A549 (cell line): Measurements from ENCODE around the gene TNS3.

Experiments used
- EP300 ChIP-seq, 2 experiments: fragments of >200 bp; sonication (Bioruptor Twin); formaldehyde crosslinking; IDR thresholded peaks; 2 replicates in 1 of 2; 3 replicates in 1 of 2; pipeline ENCODE4 v1.6.1; 2016 to 2017
- ESRRA ChIP-seq: fragments of 150-350 bp; IDR thresholded peaks from 2 replicates; pipeline ENCODE4 v1.6.1; 2014; ENCODE audit warnings: mild to moderate bottlenecking, low read length, borderline replicate concordance
- JUN ChIP-seq, 2 experiments: fragments of >200 bp; sonication (Bioruptor Twin); formaldehyde crosslinking; IDR thresholded peaks; 2 replicates in 1 of 2; 3 replicates in 1 of 2; pipeline ENCODE4 v1.6.1; 2016 to 2017
- MAFK ChIP-seq: fragments of 450-650 bp; IDR thresholded peaks from 2 replicates; pipeline ENCODE4 v1.6.1; 2014; ENCODE audit not compliant: partially characterized antibody
- POLR2A ChIP-seq: IDR thresholded peaks from 2 replicates; pipeline ENCODE4 v1.6.1; 2012; ENCODE audit warnings: mild to moderate bottlenecking, low read length
- TP53 ChIP-seq: fragments of 250-450 bp; sonication (Bioruptor Pico); IDR thresholded peaks from 2 replicates; pipeline ENCODE4 v1.5.0; 2021; ENCODE audit warnings: mild to moderate bottlenecking, moderate library complexity
- TF ChIP-seq, protein P1 (sequence below): fragments of >200 bp; sonication (Bioruptor Twin); formaldehyde crosslinking; IDR thresholded peaks from 3 replicates; pipeline ENCODE4 v1.5.1; 2016
- TF ChIP-seq, protein P2 (sequence below): fragments of 150-350 bp; IDR thresholded peaks from 2 replicates; pipeline ENCODE4 v1.6.1; 2014; ENCODE audit warnings: low read depth, mild to moderate bottlenecking, low read length

DNA sequence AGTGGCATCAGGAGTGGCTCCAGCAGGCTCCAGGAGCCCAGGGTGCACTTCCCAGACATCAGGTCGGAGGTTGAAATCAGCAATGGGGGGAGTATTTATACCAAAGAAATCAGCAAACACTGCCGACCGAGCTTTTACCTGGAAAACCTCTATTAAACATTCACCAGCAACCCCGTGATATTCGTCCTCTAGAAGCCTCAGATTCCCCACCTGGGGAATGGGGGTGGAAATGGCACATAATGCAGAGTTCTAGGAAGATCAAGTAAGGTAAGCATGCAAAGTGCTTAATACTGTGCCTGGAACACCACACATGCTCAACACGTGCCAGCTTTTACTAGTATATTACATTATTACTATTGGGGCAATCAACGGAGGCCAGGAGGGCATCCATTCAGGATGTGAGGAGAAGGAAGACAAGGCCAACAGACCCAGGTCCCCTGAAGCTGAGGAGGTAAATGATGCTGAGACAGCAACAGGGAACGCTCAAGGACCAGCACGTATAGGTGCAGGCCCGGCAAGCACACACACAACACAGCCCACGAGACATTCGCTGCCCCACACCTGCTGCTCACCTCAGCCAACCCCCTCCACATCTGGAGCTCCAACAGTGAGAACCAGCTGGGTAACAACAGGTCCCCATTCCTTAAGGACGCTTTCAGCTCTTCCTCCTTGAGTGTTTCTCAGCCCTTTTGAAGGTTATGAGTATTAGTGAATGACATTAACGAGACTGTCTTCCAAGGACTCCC, 125.5 kb downstream of the TNS3 start:
- TF ChIP-seq TP53 (CRISPR knock-in tag) (no peak), JUN (IDR thresholded peaks at IDR 0.05) (no peak), ESRRA (no peak), EP300 (IDR thresholded peaks at IDR 0.05) (no peak), MAFK (no peak), POLR2A (no peak)
- TF ChIP-seq, protein P1, sequence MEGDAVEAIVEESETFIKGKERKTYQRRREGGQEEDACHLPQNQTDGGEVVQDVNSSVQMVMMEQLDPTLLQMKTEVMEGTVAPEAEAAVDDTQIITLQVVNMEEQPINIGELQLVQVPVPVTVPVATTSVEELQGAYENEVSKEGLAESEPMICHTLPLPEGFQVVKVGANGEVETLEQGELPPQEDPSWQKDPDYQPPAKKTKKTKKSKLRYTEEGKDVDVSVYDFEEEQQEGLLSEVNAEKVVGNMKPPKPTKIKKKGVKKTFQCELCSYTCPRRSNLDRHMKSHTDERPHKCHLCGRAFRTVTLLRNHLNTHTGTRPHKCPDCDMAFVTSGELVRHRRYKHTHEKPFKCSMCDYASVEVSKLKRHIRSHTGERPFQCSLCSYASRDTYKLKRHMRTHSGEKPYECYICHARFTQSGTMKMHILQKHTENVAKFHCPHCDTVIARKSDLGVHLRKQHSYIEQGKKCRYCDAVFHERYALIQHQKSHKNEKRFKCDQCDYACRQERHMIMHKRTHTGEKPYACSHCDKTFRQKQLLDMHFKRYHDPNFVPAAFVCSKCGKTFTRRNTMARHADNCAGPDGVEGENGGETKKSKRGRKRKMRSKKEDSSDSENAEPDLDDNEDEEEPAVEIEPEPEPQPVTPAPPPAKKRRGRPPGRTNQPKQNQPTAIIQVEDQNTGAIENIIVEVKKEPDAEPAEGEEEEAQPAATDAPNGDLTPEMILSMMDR, result no peak
- TF ChIP-seq, protein P2, sequence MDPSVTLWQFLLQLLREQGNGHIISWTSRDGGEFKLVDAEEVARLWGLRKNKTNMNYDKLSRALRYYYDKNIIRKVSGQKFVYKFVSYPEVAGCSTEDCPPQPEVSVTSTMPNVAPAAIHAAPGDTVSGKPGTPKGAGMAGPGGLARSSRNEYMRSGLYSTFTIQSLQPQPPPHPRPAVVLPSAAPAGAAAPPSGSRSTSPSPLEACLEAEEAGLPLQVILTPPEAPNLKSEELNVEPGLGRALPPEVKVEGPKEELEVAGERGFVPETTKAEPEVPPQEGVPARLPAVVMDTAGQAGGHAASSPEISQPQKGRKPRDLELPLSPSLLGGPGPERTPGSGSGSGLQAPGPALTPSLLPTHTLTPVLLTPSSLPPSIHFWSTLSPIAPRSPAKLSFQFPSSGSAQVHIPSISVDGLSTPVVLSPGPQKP, result no peak
